Right forelimb (tissue), 1 donor: ENCODE measurements around the gene BTRC.
"Not testable (repeated sequence)": the region's sequence is repeated elsewhere in the genome, so short reads cannot be mapped to it uniquely, and the experiment has no call there.

Experiments
- DNase-seq: peaks from one replicate; pipeline ENCODE4 v3.0.0-alpha.2; 2018

The BTRC gene

DNA sequence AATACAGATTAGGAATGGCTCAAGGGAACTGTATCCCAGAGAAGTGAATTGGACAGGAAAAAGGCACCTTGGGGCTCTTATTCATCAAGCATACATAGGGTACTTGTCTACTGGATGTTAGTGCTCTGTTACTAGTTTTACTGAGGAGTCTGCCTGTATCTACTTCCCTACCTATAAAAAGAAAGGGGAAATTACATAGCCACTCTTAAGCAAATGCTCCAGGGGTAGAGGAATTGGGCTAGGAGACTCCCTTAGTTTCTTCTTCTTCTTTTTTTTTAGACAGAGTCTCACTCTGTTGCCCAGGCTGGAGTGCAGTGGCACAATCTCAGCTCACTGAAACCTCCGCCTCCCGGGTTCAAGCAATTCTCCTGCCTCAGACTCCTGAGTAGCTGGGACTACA lies 239.4 kb downstream of the BTRC start:
- not testable (repeated sequence) for DNase-seq

DNA sequence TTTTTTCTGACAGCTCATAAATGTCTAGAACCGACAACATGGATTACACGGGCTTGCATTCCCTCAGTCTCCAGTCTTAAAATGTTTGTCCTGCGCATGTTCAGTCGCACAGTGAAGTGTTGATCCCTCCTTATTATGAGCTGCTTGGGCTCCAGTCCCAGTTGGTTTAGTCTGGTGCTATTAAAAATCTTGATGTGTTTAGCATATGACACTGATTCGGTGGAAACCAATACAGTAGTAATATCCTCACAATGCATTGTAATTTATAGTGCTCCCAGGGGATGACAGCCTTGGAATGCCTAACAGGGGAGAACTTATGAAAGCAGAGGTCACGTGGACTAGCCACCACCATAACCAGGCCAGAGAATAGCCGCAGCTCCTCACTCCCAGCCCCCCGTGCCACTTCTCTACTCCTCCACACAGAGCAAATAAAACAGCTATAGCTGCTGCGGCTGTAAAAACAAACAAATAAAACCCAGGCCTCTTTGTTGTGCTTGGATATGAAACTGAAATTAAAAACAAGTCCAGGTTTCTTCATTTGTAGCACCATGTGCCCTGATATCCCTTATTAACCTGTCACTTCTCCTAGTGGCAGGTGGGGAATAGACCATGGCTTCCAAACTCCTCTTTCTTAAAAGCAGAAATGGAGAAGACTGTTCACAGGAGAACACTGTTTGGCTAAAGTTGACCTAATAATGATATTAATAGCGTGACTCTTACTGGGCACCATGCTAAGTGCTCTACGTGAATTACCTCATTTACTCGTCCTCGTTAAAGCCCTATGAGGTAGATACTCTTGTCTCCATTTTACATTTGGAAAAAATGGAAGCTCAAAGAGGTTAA lies 241.8 kb downstream of the BTRC start:
- DNase-seq: no peak

DNA sequence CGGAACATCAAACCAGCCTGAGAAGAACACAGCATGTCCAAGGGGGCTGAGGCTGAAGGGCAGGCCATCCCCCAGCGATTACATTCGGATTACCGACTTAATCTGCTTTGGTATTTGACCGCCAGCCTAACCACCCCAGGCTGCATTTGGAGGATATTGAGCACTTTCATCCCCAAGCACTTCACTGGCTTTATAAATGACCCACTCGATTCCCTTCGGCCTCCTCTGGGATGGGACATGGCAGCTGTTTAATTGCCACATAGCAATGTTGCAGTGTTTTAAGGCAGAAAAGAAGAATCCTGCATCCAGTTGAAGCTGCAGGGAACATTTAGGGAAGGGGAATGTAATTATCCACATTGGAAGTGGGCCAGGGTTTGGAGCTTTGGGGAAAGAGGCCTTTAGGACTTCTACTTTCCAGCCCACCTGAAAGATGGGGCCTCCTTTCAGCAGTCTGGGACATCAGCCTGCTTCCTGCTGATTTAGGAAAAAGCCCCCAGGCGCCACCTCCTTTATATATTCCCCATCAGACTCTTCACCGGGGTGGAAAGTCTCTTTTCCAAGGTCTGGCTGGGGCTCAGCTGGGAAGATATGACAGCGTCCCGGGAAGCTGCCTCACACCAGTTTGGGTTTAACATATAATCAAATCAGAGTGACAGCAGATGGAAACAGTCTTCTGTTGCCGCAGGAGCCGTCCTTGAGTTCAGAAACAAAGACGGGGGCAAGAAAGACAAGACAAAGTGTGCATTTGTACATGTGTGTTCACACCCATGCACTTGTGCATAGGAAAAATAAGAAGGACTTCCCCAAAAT lies 243.3 kb downstream of the BTRC start:
- no peak for DNase-seq

DNA sequence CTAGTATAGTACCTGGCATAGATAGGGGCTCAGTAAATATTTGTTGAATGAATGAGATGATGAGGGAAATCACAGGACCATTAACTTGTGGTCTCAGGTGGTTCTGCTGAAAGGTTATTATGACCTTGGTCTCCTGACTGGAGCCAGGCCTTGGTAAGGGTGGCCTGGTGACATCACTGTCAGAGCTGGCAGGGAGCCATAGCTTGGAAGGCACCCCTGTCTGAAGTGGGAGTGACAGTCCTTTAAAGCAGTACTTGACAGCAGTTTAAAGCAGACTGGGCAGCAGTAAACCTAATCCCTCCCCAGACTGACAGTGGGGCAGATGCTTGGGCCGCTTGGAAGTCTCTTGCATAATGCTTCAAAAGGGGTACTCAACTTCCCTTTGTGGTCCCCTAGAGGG lies 247.6 kb downstream of the BTRC start:
- DNase-seq: no peak

DNA sequence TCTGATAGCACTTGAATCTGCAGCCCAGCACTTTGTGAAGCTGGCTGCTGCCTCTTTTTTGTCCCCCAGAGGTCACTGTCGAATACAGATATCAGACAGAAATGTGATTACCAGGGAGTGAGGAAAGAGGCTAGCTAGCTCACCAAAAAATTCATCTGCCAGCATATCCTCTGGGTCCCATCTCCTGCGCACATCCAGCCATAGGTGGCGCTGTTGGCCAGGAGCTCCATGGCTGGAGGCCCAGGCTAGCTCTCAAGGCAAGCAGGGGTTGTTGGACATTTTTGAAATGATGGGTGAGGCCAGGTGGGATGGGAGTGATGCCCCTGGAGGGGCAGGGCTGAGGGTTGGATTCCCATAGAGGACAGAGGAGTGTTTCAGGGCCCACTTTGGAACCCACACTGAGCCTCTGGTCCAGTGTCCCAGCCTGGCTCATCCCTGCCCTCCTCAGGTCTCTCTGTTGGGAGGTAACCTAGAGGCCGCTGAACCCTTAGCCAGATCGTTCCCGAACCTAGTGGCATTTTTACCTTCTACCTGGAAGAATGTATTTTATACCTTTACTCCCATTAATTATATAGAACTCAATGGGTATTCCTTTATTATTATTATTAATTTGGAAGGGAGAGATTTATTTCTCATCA lies 248.9 kb downstream of the BTRC start:
- DNase-seq: peak; percentile 77
